ENCODE results near the gene PIEZO2.
"Not testable (repeated sequence)": the region's sequence is repeated elsewhere in the genome, so short reads cannot be mapped to it uniquely, and the experiment has no call there.

Gene PIEZO2

DNA sequence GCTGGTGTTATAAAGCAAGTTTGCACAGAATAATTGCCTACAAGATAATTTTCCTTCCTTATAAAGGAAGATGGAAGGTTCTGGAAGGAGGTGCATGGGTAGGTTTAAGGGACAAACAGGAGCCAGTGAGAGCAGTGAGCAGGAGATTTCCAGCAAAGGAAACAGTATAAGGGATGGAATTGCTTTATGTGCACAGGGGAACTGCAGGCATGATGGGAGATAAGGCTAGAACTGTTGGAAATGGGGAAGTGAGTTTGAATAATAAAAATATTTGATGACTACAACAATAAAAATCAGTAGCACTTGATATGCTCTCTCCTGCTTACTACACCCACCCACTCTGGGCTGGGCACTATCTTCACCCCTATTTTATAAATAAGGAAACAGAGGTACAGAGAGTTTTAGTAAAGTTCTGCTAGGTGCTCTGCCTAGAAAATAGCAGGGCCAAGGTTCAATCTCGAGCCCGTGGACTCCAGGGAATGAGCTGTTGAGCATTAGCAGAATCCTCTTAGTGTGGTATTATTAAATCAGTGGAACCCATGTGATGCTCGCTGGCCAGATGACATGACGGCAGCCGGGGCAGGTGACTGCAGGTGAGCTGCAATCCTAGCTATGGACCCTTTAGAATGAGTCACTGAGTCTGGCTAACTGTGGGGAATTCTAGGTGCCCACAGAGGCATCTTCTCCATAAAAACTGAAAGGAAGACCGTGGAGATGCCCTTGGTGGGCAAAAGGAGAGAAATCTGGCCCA lies 302.5 kb downstream of the PIEZO2 start:
- TF ChIP-seq, protein P1, sequence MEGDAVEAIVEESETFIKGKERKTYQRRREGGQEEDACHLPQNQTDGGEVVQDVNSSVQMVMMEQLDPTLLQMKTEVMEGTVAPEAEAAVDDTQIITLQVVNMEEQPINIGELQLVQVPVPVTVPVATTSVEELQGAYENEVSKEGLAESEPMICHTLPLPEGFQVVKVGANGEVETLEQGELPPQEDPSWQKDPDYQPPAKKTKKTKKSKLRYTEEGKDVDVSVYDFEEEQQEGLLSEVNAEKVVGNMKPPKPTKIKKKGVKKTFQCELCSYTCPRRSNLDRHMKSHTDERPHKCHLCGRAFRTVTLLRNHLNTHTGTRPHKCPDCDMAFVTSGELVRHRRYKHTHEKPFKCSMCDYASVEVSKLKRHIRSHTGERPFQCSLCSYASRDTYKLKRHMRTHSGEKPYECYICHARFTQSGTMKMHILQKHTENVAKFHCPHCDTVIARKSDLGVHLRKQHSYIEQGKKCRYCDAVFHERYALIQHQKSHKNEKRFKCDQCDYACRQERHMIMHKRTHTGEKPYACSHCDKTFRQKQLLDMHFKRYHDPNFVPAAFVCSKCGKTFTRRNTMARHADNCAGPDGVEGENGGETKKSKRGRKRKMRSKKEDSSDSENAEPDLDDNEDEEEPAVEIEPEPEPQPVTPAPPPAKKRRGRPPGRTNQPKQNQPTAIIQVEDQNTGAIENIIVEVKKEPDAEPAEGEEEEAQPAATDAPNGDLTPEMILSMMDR (IDR thresholded peaks at IDR 0.05; ENCODE audit: extremely low read depth, missing control alignments), result no peak
- no peak for DNase-seq (ENCODE audit: low spot score)

DNA sequence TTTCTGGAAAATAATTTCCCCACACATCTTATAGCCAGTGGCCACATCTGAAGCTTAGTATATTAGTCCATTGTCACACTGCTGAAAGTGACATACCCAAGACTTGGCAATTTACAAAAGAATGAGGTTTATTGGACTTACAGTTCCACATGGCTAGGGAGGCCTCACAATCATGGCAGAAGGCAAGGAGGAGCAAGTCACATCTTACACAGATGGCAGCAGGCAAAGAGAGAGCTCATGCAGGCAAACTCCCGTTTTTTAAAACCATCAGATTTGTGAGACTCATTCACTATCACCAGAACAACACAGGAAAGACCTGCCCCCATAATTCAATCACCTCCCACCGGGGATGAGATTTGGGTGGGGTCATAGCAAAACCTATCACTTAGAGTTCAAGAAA lies 303.3 kb downstream of the PIEZO2 start:
- not testable (repeated sequence) for DNase-seq (ENCODE audit: low spot score)

DNA sequence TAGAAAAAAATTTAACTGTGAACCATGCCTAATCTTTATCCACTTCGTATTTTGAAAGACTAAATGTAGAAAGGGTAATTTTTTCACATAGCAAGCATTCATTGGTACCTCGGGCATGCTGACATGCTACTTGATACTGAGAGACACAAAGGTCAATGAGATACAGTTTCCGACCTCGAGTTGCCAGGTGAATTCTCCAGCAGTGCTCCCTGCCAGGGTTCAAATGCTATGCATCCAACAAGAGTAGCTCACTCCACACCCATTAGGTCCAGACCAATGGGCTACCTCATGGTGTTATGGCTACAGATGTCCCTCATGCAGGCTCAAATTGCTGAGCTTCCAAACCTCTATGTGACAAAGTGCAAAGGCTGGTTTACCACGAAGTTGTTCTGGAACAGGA lies 305.8 kb downstream of the PIEZO2 start:
- TF ChIP-seq, protein P1 (IDR thresholded peaks at IDR 0.05; ENCODE audit: extremely low read depth, missing control alignments), result no peak
- no peak for DNase-seq (ENCODE audit: low spot score)

DNA sequence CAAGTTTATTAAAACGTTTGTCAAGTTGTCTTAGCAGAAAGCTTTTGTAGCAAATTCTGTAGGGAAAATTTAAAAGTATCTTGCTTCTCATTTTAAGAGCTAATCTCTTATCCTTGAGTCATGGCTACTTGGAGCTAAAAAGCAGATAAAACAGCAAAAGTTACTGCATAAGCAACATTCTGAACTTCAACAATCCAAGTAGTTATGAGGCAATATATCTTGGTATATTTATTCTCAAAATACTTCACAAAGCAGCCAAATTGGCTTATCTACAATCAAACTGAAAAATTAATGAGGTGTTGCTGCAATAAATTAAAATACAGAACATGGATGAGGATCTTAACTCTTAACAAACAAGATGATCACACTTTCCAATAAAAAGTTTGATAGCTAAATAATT lies 306.5 kb downstream of the PIEZO2 start:
- no peak for DNase-seq (ENCODE audit: low spot score)
- TF ChIP-seq, protein P1 (IDR thresholded peaks at IDR 0.05; ENCODE audit: extremely low read depth, missing control alignments), result no peak

DNA sequence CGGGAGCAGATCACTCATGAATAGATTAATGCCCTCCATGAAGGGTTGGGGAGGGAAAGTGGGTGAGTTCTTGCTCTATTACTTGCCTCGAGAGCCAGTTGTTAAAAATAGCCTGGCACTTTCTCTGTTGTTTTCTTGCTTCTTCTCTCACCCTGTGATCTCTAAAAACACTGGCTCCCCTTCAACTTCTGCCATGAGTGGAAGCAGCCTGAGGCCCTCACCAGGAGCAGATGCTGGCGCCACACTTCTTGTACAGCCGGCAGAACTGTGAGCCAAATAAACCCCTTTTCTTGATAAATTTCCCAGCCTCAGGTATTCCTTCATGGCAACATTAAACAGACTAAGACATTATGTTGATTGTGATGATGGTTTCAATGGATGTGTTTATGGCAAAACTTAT lies 307.0 kb downstream of the PIEZO2 start:
- DNase-seq (ENCODE audit: low spot score), result no peak

DNA sequence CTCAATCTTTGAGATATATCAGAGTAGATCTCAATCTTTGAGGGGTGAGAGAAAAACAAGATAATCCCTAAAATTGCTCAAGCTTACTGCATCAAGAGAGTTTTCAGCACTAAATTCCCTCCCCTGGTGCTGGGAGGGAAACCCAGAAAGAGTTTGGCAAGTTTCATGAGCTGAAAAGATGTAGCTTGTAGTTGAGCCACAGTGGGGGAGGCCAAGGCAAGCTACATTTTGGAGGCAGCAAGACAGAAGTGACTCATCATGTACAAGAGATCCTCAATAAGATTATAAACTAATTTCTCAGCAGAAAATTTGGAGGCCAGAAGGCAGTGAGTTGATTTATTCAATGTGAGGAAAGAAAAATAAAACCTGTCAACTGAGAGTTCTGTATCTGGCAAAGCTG lies 308.2 kb downstream of the PIEZO2 start:
- TF ChIP-seq, protein P1 (IDR thresholded peaks at IDR 0.05; ENCODE audit: extremely low read depth, missing control alignments), result no peak
- no peak for DNase-seq (ENCODE audit: low spot score)

More for the DNA sequence above, 307.0 kb downstream of the PIEZO2 start:
- TF ChIP-seq, protein P1 (IDR thresholded peaks at IDR 0.05; ENCODE audit: extremely low read depth, missing control alignments), result no peak

DNA sequence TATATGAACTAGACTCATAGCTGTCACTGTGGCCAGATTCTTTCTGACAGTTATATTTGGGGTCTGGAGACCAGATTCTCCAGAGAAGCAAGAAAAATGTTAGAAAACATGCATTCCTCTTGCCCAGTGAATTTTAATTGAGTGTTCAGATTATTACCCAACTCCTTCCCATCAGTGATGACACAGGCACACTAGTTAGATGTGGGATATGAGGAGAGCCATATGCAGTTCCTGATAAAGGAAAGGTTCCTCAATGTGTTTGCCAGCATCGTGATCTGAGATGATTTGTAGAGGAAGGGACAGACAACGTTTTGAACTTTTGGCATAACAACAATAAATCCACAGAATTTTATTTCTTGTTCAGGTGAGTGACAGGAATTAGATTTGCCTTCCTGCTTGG lies 308.6 kb downstream of the PIEZO2 start:
- TF ChIP-seq, protein P1 (IDR thresholded peaks at IDR 0.05; ENCODE audit: extremely low read depth, missing control alignments), result no peak
- DNase-seq (ENCODE audit: low spot score), result no peak

DNA sequence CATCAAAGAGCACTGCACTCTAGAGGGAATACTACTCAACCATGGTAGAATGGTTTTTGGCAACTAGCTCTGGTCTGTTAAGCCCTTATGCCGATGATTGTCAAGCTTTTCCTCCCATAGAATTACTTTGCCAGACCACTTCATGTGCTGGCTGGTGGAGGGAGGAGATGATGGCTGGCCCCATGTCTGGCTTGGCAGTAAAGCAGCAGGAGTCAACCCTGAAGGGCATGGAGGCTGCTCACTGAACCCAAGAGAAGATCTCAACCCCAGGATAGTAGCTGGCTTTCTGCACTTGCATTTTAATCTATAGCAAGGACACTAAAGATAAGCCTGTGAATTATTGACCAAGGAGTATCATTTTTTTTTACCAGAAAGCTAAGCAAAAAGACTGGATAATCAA lies 309.9 kb downstream of the PIEZO2 start:
- DNase-seq (ENCODE audit: low spot score), result no peak
- TF ChIP-seq, protein P1 (IDR thresholded peaks at IDR 0.05; ENCODE audit: extremely low read depth, missing control alignments), result no peak
